Measurements from ENCODE around the gene SPINK5. TPM values are rescaled to one million over a fixed set of nuclear protein-coding genes. Genes with fewer than 3 reads are reported as not detected.

The SPINK5 gene
- polyA plus RNA-seq, 3 donors = not detected

- Mint-ChIP-seq H3K27ac (no peak overlapping the region), H3K36me3 (no peaks in the 10 kb centered on the region), H3K27me3 (ENCODE audit: low read depth in 3 of 3) (no peaks in the 10 kb centered on the region), H3K4me3 (no peak overlapping the region), H3K4me1 (no peaks in the 10 kb centered on the region), H3K9me3 (no peaks in the 10 kb centered on the region)
- DNase-seq = no peak
- H3K27me3 ChIP-seq (ENCODE audit: control insufficient read depth in 2 of 2, insufficient read depth in 2 of 2, low read length in 2 of 2) = no peaks in the 10 kb centered on the region
- H3K79me2 ChIP-seq (ENCODE audit: insufficient read depth, low read length) = no peaks in the 10 kb centered on the region
- H3K9ac ChIP-seq (ENCODE audit: insufficient read depth, low read length, poor library complexity, severe bottlenecking) = no peak overlapping the region
- no peak overlapping the region for H3K4me2 ChIP-seq (replicated peaks; ENCODE audit: extremely low read depth, low read length, poor library complexity, severe bottlenecking)
- H2AFZ ChIP-seq (ENCODE audit: insufficient read depth, low read depth, low read length, poor library complexity, severe bottlenecking) = no peak overlapping the region
- intact Hi-C loops (cut with micrococcal nuclease) = no loop called here
- no peaks in the 10 kb centered on the region for H3K9me3 ChIP-seq (replicated peaks in 1 of 2; ENCODE audit: control insufficient read depth in 1 of 2, insufficient read depth in 1 of 2, low read length in 2 of 2)
- no peaks in the 10 kb centered on the region for H4K20me1 ChIP-seq (ENCODE audit: insufficient read depth, low read length)
- H3K4me1 ChIP-seq (ENCODE audit: control insufficient read depth in 1 of 2, insufficient read depth in 2 of 2, low read length in 2 of 2) = no peaks in the 10 kb centered on the region
- TF ChIP-seq, protein P1, sequence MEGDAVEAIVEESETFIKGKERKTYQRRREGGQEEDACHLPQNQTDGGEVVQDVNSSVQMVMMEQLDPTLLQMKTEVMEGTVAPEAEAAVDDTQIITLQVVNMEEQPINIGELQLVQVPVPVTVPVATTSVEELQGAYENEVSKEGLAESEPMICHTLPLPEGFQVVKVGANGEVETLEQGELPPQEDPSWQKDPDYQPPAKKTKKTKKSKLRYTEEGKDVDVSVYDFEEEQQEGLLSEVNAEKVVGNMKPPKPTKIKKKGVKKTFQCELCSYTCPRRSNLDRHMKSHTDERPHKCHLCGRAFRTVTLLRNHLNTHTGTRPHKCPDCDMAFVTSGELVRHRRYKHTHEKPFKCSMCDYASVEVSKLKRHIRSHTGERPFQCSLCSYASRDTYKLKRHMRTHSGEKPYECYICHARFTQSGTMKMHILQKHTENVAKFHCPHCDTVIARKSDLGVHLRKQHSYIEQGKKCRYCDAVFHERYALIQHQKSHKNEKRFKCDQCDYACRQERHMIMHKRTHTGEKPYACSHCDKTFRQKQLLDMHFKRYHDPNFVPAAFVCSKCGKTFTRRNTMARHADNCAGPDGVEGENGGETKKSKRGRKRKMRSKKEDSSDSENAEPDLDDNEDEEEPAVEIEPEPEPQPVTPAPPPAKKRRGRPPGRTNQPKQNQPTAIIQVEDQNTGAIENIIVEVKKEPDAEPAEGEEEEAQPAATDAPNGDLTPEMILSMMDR (IDR thresholded peaks at IDR 0.05) = no peak
- no peaks in the 10 kb centered on the region for H3K36me3 ChIP-seq (replicated peaks in 1 of 2; ENCODE audit: control insufficient read depth in 1 of 2, insufficient read depth in 2 of 2, low read length in 2 of 2)
- WGBS (ENCODE audit: insufficient coverage) = no CpG with 5 or more reads among the region's 2 CpGs
- no peak overlapping the region for H3K27ac ChIP-seq (ENCODE audit: low read depth in 1 of 2, low read length in 2 of 2)
- no peak overlapping the region for H3K4me3 ChIP-seq (replicated peaks in 1 of 3; ENCODE audit: low read depth in 2 of 3, low read length in 3 of 3)
Observed at GRCh38 chr5:148141645-148142044, 77.9 kb downstream of the SPINK5 start.

- Mint-ChIP-seq H3K9me3 (no peaks in the 10 kb centered on the region), H3K36me3 (no peaks in the 10 kb centered on the region), H3K27ac (no peak overlapping the region), H3K27me3 (ENCODE audit: low read depth in 3 of 3) (no peaks in the 10 kb centered on the region), H3K4me1 (no peaks in the 10 kb centered on the region), H3K4me3 (no peak overlapping the region)
- H3K9ac ChIP-seq (ENCODE audit: insufficient read depth, low read length, poor library complexity, severe bottlenecking) = no peak overlapping the region
- H3K27ac ChIP-seq (ENCODE audit: low read depth in 1 of 2, low read length in 2 of 2) = no peak overlapping the region
- no peak for DNase-seq
- H3K27me3 ChIP-seq (ENCODE audit: control insufficient read depth in 2 of 2, insufficient read depth in 2 of 2, low read length in 2 of 2) = no peaks in the 10 kb centered on the region
- H3K4me1 ChIP-seq (ENCODE audit: control insufficient read depth in 1 of 2, insufficient read depth in 2 of 2, low read length in 2 of 2) = no peaks in the 10 kb centered on the region
- TF ChIP-seq, protein P1 (IDR thresholded peaks at IDR 0.05) = no peak
- no peaks in the 10 kb centered on the region for H4K20me1 ChIP-seq (ENCODE audit: insufficient read depth, low read length)
- H3K9me3 ChIP-seq (replicated peaks in 1 of 2; ENCODE audit: control insufficient read depth in 1 of 2, insufficient read depth in 1 of 2, low read length in 2 of 2) = no peaks in the 10 kb centered on the region
- H3K79me2 ChIP-seq (ENCODE audit: insufficient read depth, low read length) = no peaks in the 10 kb centered on the region
- H2AFZ ChIP-seq (ENCODE audit: insufficient read depth, low read depth, low read length, poor library complexity, severe bottlenecking) = no peak overlapping the region
- H3K4me2 ChIP-seq (replicated peaks; ENCODE audit: extremely low read depth, low read length, poor library complexity, severe bottlenecking) = no peak overlapping the region
- intact Hi-C loops (cut with micrococcal nuclease) = no loop called here
- H3K4me3 ChIP-seq (replicated peaks in 1 of 3; ENCODE audit: low read depth in 2 of 3, low read length in 3 of 3) = no peak overlapping the region
- H3K36me3 ChIP-seq (replicated peaks in 1 of 2; ENCODE audit: control insufficient read depth in 1 of 2, insufficient read depth in 2 of 2, low read length in 2 of 2) = no peaks in the 10 kb centered on the region
Observed at GRCh38 chr5:148145916-148146315, 82.1 kb downstream of the SPINK5 start.
